ENCODE data around the gene MYH10. TPM values are rescaled to one million over a fixed set of nuclear protein-coding genes. Genes with fewer than 3 reads are reported as not detected.

The MYH10 gene
- total RNA-seq, 1 donor from 2014 or later = 244 TPM

- Mint-ChIP-seq H3K4me3 (ENCODE audit: low read depth) (no peak overlapping the region), H3K27ac (no peak overlapping the region), H3K36me3 (ENCODE audit: insufficient read depth) (peaks cover 23% of the 10 kb centered on the region), H3K9me3 (ENCODE audit: low read depth) (no peaks in the 10 kb centered on the region), H3K27me3 (no peaks in the 10 kb centered on the region), H3K4me1 (ENCODE audit: low read depth) (peaks cover 2% of the 10 kb centered on the region)
- DNase-seq (ENCODE audit: low spot score, unreplicated experiment) = no peak
- TF ChIP-seq CTCF (IDR thresholded peaks at IDR 0.05; ENCODE audit: unreplicated experiment) = no peak
Measured at GRCh38 chr17:8576559-8577294, 53.8 kb downstream of the MYH10 start.

- Mint-ChIP-seq H3K4me3 (ENCODE audit: low read depth) (no peak overlapping the region), H3K27ac (no peak overlapping the region), H3K27me3 (no peaks in the 10 kb centered on the region), H3K9me3 (ENCODE audit: low read depth) (no peaks in the 10 kb centered on the region), H3K4me1 (ENCODE audit: low read depth) (no peaks in the 10 kb centered on the region), H3K36me3 (ENCODE audit: insufficient read depth) (peaks cover 24% of the 10 kb centered on the region)
- DNase-seq (ENCODE audit: low spot score, unreplicated experiment) = no peak
- peak; percentile 22 for TF ChIP-seq CTCF (IDR thresholded peaks at IDR 0.05; ENCODE audit: unreplicated experiment)
Measured at GRCh38 chr17:8574687-8575086, 55.8 kb downstream of the MYH10 start.

GRCh38 chr17:8572764-8573163, 57.8 kb downstream of the MYH10 start:
- Mint-ChIP-seq H3K9me3 (ENCODE audit: low read depth) (no peaks in the 10 kb centered on the region), H3K4me1 (ENCODE audit: low read depth) (no peaks in the 10 kb centered on the region), H3K27ac (no peak overlapping the region), H3K27me3 (no peaks in the 10 kb centered on the region), H3K36me3 (ENCODE audit: insufficient read depth) (peaks cover 38% of the 10 kb centered on the region), H3K4me3 (ENCODE audit: low read depth) (no peak overlapping the region)
- no peak for DNase-seq (ENCODE audit: low spot score, unreplicated experiment)
- TF ChIP-seq CTCF (IDR thresholded peaks at IDR 0.05; ENCODE audit: unreplicated experiment) = no peak

GRCh38 chr17:8563981-8564602, 66.4 kb downstream of the MYH10 start:
- Mint-ChIP-seq H3K9me3 (ENCODE audit: low read depth) (no peaks in the 10 kb centered on the region), H3K36me3 (ENCODE audit: insufficient read depth) (peaks cover 45% of the 10 kb centered on the region), H3K4me3 (ENCODE audit: low read depth) (no peak overlapping the region), H3K27me3 (no peaks in the 10 kb centered on the region), H3K4me1 (ENCODE audit: low read depth) (peaks cover 8% of the 10 kb centered on the region), H3K27ac (peak overlapping the region; percentile 66)
- DNase-seq (ENCODE audit: low spot score, unreplicated experiment) = no peak
- no peak for TF ChIP-seq CTCF (IDR thresholded peaks at IDR 0.05; ENCODE audit: unreplicated experiment)

GRCh38 chr17:8563024-8563776, 67.3 kb downstream of the MYH10 start:
- peaks cover 39% of the 10 kb centered on the region for H3K36me3 Mint-ChIP-seq (ENCODE audit: insufficient read depth)
- no peak for DNase-seq (ENCODE audit: low spot score, unreplicated experiment)
- H3K4me1 Mint-ChIP-seq (ENCODE audit: low read depth) = peaks cover 8% of the 10 kb centered on the region
- H3K4me3 Mint-ChIP-seq (ENCODE audit: low read depth) = no peak overlapping the region
- no peak for TF ChIP-seq CTCF (IDR thresholded peaks at IDR 0.05; ENCODE audit: unreplicated experiment)
- no peaks in the 10 kb centered on the region for H3K9me3 Mint-ChIP-seq (ENCODE audit: low read depth)
- H3K27me3 Mint-ChIP-seq = no peaks in the 10 kb centered on the region
- no peak overlapping the region for H3K27ac Mint-ChIP-seq
